Kidney (tissue), 14 donors: ENCODE data around the gene GCSAM. TPM values are rescaled to one million over a fixed set of nuclear protein-coding genes. Genes with fewer than 3 reads are reported as not detected.

Source experiments
- DNase-seq, 5 donors: peaks; one replicate each; pipeline ENCODE4 v3.0.0-alpha.2; 2013 to 2020
- FAIRE-seq: peaks from 2 replicates; lab custom pipeline; 2012; peaks lifted over from hg19 to GRCh38; lab: Jason Lieb, UNC
- H3K27ac ChIP-seq, 2 donors: one replicate each; pipeline ENCODE4 v1.7.0; 2013; ENCODE audit warnings: low read depth in 2 of 2, low read length in 2 of 2, inconsistent platforms in 1 of 2
- H3K27me3 ChIP-seq: one replicate; pipeline ENCODE4 v1.7.1; 2013; ENCODE audit warnings: low read length, inconsistent platforms; ENCODE audit not compliant: control insufficient read depth, insufficient read depth
- H3K36me3 ChIP-seq, 3 donors: one replicate each; pipeline versions ENCODE4 v1.7.0 to v1.7.1; 2013; ENCODE audit warnings: low read length in 3 of 3, control low read depth in 1 of 3, inconsistent platforms in 1 of 3; ENCODE audit not compliant: insufficient read depth in 3 of 3, control insufficient read depth in 2 of 3
- H3K4me1 ChIP-seq, 3 donors: one replicate each; pipeline versions ENCODE4 v1.7.0 to v1.7.1; 2013; ENCODE audit warnings: low read length in 3 of 3, inconsistent platforms in 1 of 3, low read depth in 1 of 3; ENCODE audit not compliant: control insufficient read depth in 2 of 3, insufficient read depth in 2 of 3
- H3K4me3 ChIP-seq, 3 donors: one replicate each; pipeline versions ENCODE4 v1.7.0 to v1.8.1; 2013; ENCODE audit warnings: low read length in 3 of 3, control low read depth in 1 of 3, inconsistent platforms in 1 of 3
- H3K9ac ChIP-seq, 3 donors: one replicate each; pipeline versions ENCODE4 v1.7.0 to v1.7.1; 2013; ENCODE audit warnings: low read length in 3 of 3, control low read depth in 1 of 3, inconsistent platforms in 1 of 3
- H3K9me3 ChIP-seq, 3 donors: one replicate each; pipeline versions ENCODE4 v1.7.0 to v1.7.1; 2013; ENCODE audit warnings: low read length in 3 of 3, control low read depth in 1 of 3, inconsistent platforms in 1 of 3; ENCODE audit not compliant: control insufficient read depth in 2 of 3, insufficient read depth in 1 of 3
- CTCF ChIP-seq: IDR thresholded peaks from 3 replicates; pipeline ENCODE4 v1.5.1; 2012; ENCODE audit warnings: mild to moderate bottlenecking, moderate library complexity, borderline replicate concordance; ENCODE audit not compliant: insufficient read depth; ENCODE audit errors: extremely low read depth
- intact Hi-C: fragments of 100-400 bp; cut with DNase I; formaldehyde crosslinking; loops from one replicate; pipeline ENCODE4 v1.11.1; 2022
- polyA plus RNA-seq: library from polyadenylated mRNA; stranded (reverse); fragments of 350-450 nt; fragmentation: Illumina TruSeq; extraction: RNeasy Lipid Tissue Mini Kit (QIAGEN cat#74804); gene quantifications from one replicate; pipeline ENCODE4 v1.2.3, GENCODE V29; 2014; ENCODE audit warnings: low read depth, low replicate concordance; ENCODE audit not compliant: insufficient read depth
- total RNA-seq: library from RNA; stranded (reverse); fragmentation: NEBNext Ultra II Directional; extraction: Animal tissue kit (Norgen Biotek cat#: 25700); gene quantifications from one replicate; pipeline ENCODE4 v1.2.1, GENCODE V29; 2021
- donor health status: control.
- donor health status: control.
- donor health status: control.
- donor health status: control.
- donor health status: control.
- donor health status: DM: yes; HTN: yes; CAD: no.
- donor health status: Normal renal cell carcinoma (clear cell type).

GCSAM gene
- total and polyA plus RNA-seq, 2 donors from 2014 or later: 0.88 TPM; not detected in 1

GRCh38 chr3:112086076-112086854, 46.8 kb downstream of the GCSAM start, which contains the start of gene C3orf52:
C3orf52 (plus strand) TSS chr3:112086389; CDS start chr3:112086408, 19 bp downstream.
- H3K4me3 ChIP-seq: peak within 1 kb of the TSS; percentile 45 to 61 (median 58)
- DNase-seq: peak; percentile 90 to 94 (median 92)
- H3K4me1 ChIP-seq: peaks cover 0 to 13% (median 9%) of the 10 kb centered on the region in 3 donors
- TF ChIP-seq CTCF: no peak
- no peak for FAIRE-seq
- H3K27me3 ChIP-seq: no peaks in the 10 kb centered on the region
- H3K9ac ChIP-seq: peak within 1 kb of the TSS in 1 of 3 donors; percentile 46
- no peaks in the 10 kb centered on the region for H3K36me3 ChIP-seq
- peak within 1 kb of the TSS; percentile 43 to 67 for H3K27ac ChIP-seq
- H3K9me3 ChIP-seq: no peaks in the 10 kb centered on the region
- intact Hi-C loops: no loop called here

- Histone ChIP-seq H3K9me3 (no peaks in the 10 kb centered on the region), H3K27me3 (no peaks in the 10 kb centered on the region), H3K27ac (peak overlapping the region; percentile 13 to 67), H3K9ac (no peak overlapping the region), H3K4me3 (peak overlapping the region; percentile 35 to 61 (median 58)), H3K36me3 (no peaks in the 10 kb centered on the region), H3K4me1 (peaks cover 0 to 13% (median 6%) of the 10 kb centered on the region in 3 donors)
- DNase-seq (peak in 1 of 5 donors; percentile 23), FAIRE-seq (no peak)
- TF ChIP-seq CTCF: no peak
- intact Hi-C loops: no loop called here
Measured at GRCh38 chr3:112085735-112086075, 47.3 kb downstream of the GCSAM start.

GRCh38 chr3:112084980-112085705, 47.9 kb downstream of the GCSAM start:
- no peak for TF ChIP-seq CTCF
- Histone ChIP-seq H3K9me3 (no peaks in the 10 kb centered on the region), H3K27me3 (no peaks in the 10 kb centered on the region), H3K27ac (peak overlapping the region in 1 of 2 donors; percentile 67), H3K9ac (no peak overlapping the region), H3K4me1 (peaks cover 0 to 13% (median 4%) of the 10 kb centered on the region in 3 donors), H3K36me3 (no peaks in the 10 kb centered on the region), H3K4me3 (peak overlapping the region in 1 of 3 donors; percentile 61)
- DNase-seq (peak in 2 of 5 donors; percentile 30 to 41), FAIRE-seq (no peak)
- intact Hi-C loops: no loop called here
